Lung (tissue), 12 donors: Measurements from ENCODE around the gene TMIGD2. TPM values are rescaled to one million over a fixed set of nuclear protein-coding genes. Genes with fewer than 3 reads are reported as not detected.

ENCODE experiments used
- ATAC-seq: fragments of 200-7000 bp; cut with Tn5 transposase; one replicate; pipeline ENCODE4 v1.9.1; 2020; ENCODE audit warnings: moderate number of reproducible peaks; ENCODE audit not compliant: insufficient read depth, low FRiP score
- DNase-seq, 3 donors: peaks; one replicate each; pipeline ENCODE4 v3.0.0-alpha.2; 2013 to 2017
- H3K27ac ChIP-seq, 2 donors: one replicate each; pipeline ENCODE4 v1.5.1; 2013; ENCODE audit warnings: mild to moderate bottlenecking in 2 of 2, moderate library complexity in 2 of 2, control low read depth in 1 of 2, inconsistent platforms in 1 of 2, low read depth in 1 of 2, low read length in 1 of 2
- H3K27me3 ChIP-seq, 3 donors: one replicate each; pipeline ENCODE4 v1.5.1; 2013; ENCODE audit warnings: low read length in 2 of 3; ENCODE audit not compliant: control insufficient read depth in 3 of 3, insufficient read depth in 3 of 3
- H3K36me3 ChIP-seq, 4 donors: one replicate each; pipeline ENCODE4 v1.5.1; 2013; ENCODE audit warnings: low read length in 4 of 4, mild to moderate bottlenecking in 1 of 4, moderate library complexity in 1 of 4; ENCODE audit not compliant: control insufficient read depth in 4 of 4, insufficient read depth in 4 of 4
- H3K4me1 ChIP-seq, 5 donors: one replicate each; pipeline ENCODE4 v1.5.1; 2013; ENCODE audit warnings: low read length in 5 of 5, mild to moderate bottlenecking in 2 of 5, moderate library complexity in 1 of 5; ENCODE audit not compliant: control insufficient read depth in 5 of 5, insufficient read depth in 5 of 5
- H3K4me3 ChIP-seq: one replicate; pipeline ENCODE4 v1.5.1; 2013; ENCODE audit warnings: mild to moderate bottlenecking, control low read depth, moderate library complexity
- H3K9ac ChIP-seq, 2 donors: one replicate each; pipeline ENCODE4 v1.5.1; 2013; ENCODE audit warnings: low read length in 2 of 2, control low read depth in 1 of 2; ENCODE audit not compliant: insufficient read depth in 1 of 2
- H3K9me3 ChIP-seq, 4 donors: one replicate each; pipeline ENCODE4 v1.5.1; 2013; ENCODE audit warnings: low read length in 3 of 4, mild to moderate bottlenecking in 1 of 4, moderate library complexity in 1 of 4; ENCODE audit not compliant: control insufficient read depth in 4 of 4, insufficient read depth in 3 of 4
- CTCF ChIP-seq: IDR thresholded peaks from 2 replicates; pipeline ENCODE4 v1.5.1; 2012; ENCODE audit warnings: mild to moderate bottlenecking; ENCODE audit errors: control extremely low read depth, extremely low read depth
- WGBS, 2 donors: extraction: QIAGEN DNeasy Blood & Tissue Kit; methylation state at CpG; one replicate each; pipeline ENCODE4 v1.1.7; 2013; 5-methylcytosine and 5-hydroxymethylcytosine counted together
- polyA plus RNA-seq, 2 donors: library from polyadenylated mRNA; stranded (reverse); fragments of 200-250 nt; gene quantifications; one replicate each; pipeline ENCODE4 v1.2.1, GENCODE V29; 2013
- total RNA-seq, 2 donors: library from RNA; depleted of rRNA in 1 of 2; stranded (reverse); fragments of >200 nt in 1 of 2; gene quantifications; one replicate each; pipeline ENCODE4 v1.2.1, GENCODE V29; 2014 to 2021
- donor health status: control.
- donor health status: control.
- donor health status: Bipolar disorder and iron deficiency.
- donor health status: healthy.
- donor health status: DM: yes; HTN: yes; CAD: no.

Gene TMIGD2
- total and polyA plus RNA-seq, 4 donors, result 0.34 to 1.7 (median 1.1) TPM

GRCh38 chr19:4305257-4305612, 3.0 kb upstream of the TMIGD2 start:
- WGBS, 2 donors, result 82 to 86% methylated on average over 7 of the region's 7 CpGs
- Histone ChIP-seq H3K27me3 (no peaks in the 10 kb centered on the region), H3K4me3 (no peak overlapping the region), H3K9me3 (peaks cover 0 to 2% (median 0%) of the 10 kb centered on the region in 4 donors), H3K4me1 (no peaks in the 10 kb centered on the region), H3K9ac (no peak overlapping the region), H3K27ac (no peak overlapping the region), H3K36me3 (no peaks in the 10 kb centered on the region)
- TF ChIP-seq CTCF, result no peak
- DNase-seq (no peak), ATAC-seq (no peak)

GRCh38 chr19:4304538-4305256, 2.5 kb upstream of the TMIGD2 start, which contains the start of gene FSD1:
TSS of gene FSD1 (plus strand) at chr19:4304598. CDS start at chr19:4304747, 149 bp downstream.
- no peaks in the 10 kb centered on the region for H3K27me3 ChIP-seq
- no peaks in the 10 kb centered on the region for H3K4me1 ChIP-seq
- no peak for TF ChIP-seq CTCF
- peaks cover 0 to 2% (median 0%) of the 10 kb centered on the region in 4 donors for H3K9me3 ChIP-seq
- no peak within 1 kb of the TSS for H3K27ac ChIP-seq
- H3K9ac ChIP-seq, result no peak within 1 kb of the TSS
- H3K4me3 ChIP-seq, result no peak within 1 kb of the TSS
- WGBS, 2 donors, result 8% methylated on average over 44 to 58 of the region's 63 CpGs
- no peaks in the 10 kb centered on the region for H3K36me3 ChIP-seq
- no peak for ATAC-seq
- peak; percentile 24 to 65 (median 43) for DNase-seq

GRCh38 chr19:4303819-4304537, 1.8 kb upstream of the TMIGD2 start:
- Histone ChIP-seq H3K4me1 (no peaks in the 10 kb centered on the region), H3K27ac (no peak overlapping the region), H3K27me3 (no peaks in the 10 kb centered on the region), H3K9ac (no peak overlapping the region), H3K4me3 (no peak overlapping the region), H3K9me3 (peaks cover 0 to 2% (median 0%) of the 10 kb centered on the region in 4 donors), H3K36me3 (no peaks in the 10 kb centered on the region)
- TF ChIP-seq CTCF, result no peak
- WGBS, 2 donors, result 48 to 53% methylated on average over 18 of the region's 18 CpGs
- ATAC-seq, result no peak
- DNase-seq, result no peak
